ENCODE results near the gene EIF4G3.
A peak's percentile ranks its signal among the peaks of the same experiment; 100 is the strongest.
"Not testable (repeated sequence)": the region's sequence is repeated elsewhere in the genome, so short reads cannot be mapped to it uniquely, and the experiment has no call there.

The EIF4G3 gene

DNA sequence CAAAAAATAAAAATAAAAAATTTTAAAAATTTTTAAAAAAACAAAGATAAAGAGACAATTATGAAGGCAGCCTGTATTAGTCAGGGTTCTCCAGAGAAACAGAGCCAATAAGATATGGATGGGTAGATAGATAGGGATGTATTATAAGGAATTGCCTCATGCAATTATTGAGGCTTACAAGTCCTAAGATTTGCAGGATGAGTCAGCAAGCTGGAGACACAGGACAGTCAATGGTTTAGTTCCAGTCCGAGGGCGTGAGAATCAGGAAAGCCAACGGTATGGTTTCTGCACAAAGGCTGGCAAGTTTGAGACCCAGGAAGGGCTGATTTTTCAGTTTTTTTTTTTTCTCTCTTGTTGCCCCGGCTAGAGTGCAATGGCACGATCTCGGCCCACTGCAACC lies 24.1 kb upstream of the EIF4G3 start:
- TF ChIP-seq, protein P1, sequence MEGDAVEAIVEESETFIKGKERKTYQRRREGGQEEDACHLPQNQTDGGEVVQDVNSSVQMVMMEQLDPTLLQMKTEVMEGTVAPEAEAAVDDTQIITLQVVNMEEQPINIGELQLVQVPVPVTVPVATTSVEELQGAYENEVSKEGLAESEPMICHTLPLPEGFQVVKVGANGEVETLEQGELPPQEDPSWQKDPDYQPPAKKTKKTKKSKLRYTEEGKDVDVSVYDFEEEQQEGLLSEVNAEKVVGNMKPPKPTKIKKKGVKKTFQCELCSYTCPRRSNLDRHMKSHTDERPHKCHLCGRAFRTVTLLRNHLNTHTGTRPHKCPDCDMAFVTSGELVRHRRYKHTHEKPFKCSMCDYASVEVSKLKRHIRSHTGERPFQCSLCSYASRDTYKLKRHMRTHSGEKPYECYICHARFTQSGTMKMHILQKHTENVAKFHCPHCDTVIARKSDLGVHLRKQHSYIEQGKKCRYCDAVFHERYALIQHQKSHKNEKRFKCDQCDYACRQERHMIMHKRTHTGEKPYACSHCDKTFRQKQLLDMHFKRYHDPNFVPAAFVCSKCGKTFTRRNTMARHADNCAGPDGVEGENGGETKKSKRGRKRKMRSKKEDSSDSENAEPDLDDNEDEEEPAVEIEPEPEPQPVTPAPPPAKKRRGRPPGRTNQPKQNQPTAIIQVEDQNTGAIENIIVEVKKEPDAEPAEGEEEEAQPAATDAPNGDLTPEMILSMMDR (IDR thresholded peaks at IDR 0.05; ENCODE audit: low read depth, low read length), result no peak
- in situ Hi-C loops (cut with HindIII; ENCODE audit: low sequenced_read_pairs), result no loop called here
- H3K4me3 ChIP-seq (ENCODE audit: low read depth, low read length), result no peak overlapping the region
- peak; percentile 28 for DNase-seq (ENCODE audit: low read depth, low spot score)

DNA sequence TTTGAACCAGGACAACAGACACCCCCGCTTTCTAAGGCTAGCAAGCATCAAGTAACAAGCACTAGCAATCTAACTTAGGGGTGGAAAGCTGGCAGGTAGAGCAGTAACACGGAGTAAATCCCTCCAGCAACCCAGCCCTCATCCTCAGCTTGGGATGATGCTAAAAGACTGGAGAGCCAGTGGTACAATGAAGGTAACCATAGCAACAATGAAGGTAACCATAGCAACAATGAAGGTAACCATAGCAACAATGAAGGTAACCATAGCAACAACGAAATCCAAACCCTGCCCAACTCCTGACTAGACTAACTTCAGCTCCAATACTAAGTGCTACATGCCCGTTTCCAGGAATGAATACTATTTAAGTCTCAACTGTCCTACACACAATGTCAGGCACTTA lies 22.2 kb upstream of the EIF4G3 start:
- TF ChIP-seq, protein P1 (IDR thresholded peaks at IDR 0.05; ENCODE audit: low read depth, low read length), result no peak
- in situ Hi-C loops (cut with HindIII; ENCODE audit: low sequenced_read_pairs), result no loop called here
- no peak for DNase-seq (ENCODE audit: low read depth, low spot score)
- no peak overlapping the region for H3K4me3 ChIP-seq (ENCODE audit: low read depth, low read length)

DNA sequence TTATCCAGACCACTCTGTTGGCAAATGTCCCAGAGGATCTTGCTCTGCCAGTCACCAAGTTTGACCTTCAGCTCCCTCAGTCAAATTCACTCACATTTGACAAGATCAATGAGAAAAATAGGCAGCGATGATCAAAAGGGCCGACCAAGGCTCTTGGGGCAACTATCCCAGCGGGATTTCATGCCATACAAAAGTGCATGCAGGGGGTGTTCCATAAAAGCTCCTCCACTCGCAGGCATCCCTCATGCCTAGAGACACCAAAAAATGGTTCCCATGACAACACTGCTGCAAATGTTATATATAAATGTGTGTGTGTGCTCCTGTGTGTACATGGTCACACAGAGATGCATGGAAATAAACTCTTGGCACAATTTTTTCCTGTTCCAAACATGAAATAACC lies 16.2 kb upstream of the EIF4G3 start:
- TF ChIP-seq, protein P1 (IDR thresholded peaks at IDR 0.05; ENCODE audit: low read depth, low read length), result no peak
- in situ Hi-C loops (cut with HindIII; ENCODE audit: low sequenced_read_pairs), result no loop called here
- DNase-seq (ENCODE audit: low read depth, low spot score), result no peak
- no peak overlapping the region for H3K4me3 ChIP-seq (ENCODE audit: low read depth, low read length)

DNA sequence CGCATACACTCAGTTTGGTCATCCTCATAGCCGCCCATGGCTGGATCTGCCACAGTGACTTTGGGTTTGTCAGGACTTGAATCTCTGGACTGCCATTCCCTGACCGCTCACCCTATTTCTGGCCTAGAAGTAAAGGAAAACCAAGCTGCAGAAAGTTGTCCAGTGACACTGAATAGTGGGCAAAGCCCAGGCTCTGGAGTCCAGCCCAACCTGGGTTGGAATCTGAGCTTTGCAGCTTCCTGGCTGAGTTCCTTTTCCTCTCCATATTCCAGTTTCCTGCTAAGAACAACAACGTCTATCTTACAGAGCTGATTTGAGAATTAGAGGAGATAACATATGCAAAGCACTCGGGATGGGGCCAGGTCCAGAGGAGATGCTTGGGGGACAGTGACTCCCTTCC lies 15.6 kb upstream of the EIF4G3 start:
- no peak overlapping the region for H3K4me3 ChIP-seq (ENCODE audit: low read depth, low read length)
- TF ChIP-seq, protein P1 (IDR thresholded peaks at IDR 0.05; ENCODE audit: low read depth, low read length), result no peak
- in situ Hi-C loops (cut with HindIII; ENCODE audit: low sequenced_read_pairs), result no loop called here
- DNase-seq (ENCODE audit: low read depth, low spot score), result no peak

DNA sequence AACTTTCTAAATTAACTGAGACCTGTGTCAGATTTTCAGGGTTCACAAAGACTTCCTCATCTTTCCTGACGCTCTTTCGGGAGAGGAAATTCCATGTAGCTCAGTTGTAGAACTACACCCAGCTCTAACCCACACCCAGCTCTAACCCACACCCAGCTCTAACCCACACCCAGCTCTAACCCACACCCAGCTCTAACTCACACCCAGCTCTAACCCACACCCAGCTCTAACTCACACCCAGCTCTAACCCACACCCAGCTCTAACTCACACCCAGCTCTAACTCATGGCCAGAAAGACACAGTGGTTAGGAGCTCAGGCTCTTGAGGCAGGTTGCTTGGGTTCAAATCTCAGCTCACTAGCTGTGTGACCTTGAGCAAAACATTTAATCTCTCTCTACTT lies 14.1 kb upstream of the EIF4G3 start:
- H3K4me3 ChIP-seq (ENCODE audit: low read depth, low read length); in situ Hi-C loops (cut with HindIII; ENCODE audit: low sequenced_read_pairs); DNase-seq (ENCODE audit: low read depth, low spot score): not testable (repeated sequence)

DNA sequence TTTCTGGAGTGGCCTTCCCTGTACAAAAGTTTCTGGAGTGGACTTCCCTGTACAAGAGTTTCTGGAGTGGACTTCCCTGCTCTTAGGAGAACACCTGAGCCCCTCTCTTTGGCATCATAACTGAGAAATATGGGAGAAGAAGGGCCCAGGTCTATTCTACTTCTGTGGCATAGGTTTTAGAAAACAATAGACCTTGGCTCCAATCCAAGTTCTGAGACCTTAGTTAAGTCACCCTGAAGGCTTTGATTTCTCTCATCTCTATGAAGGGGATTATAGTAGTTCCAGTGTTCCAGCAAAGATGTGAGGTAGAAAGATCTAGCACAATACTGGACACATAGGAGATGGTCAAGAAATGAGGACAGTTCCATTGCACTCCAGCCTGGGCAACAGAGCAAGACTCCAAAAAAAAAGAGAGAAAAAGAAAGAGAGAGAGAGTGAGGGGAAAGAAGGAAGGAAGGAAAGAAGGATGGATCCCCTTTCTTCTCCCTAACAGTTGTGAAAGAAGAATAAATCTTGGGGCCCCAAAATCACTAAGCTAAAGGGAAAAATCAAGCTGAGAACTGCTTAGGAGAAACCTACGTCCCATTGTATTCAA lies 13.3 kb upstream of the EIF4G3 start:
- TF ChIP-seq, protein P1 (IDR thresholded peaks at IDR 0.05; ENCODE audit: low read depth, low read length), result no peak
- no peak overlapping the region for H3K4me3 ChIP-seq (ENCODE audit: low read depth, low read length)
- in situ Hi-C loops (cut with HindIII; ENCODE audit: low sequenced_read_pairs), result no loop called here
- DNase-seq (ENCODE audit: low read depth, low spot score), result no peak

DNA sequence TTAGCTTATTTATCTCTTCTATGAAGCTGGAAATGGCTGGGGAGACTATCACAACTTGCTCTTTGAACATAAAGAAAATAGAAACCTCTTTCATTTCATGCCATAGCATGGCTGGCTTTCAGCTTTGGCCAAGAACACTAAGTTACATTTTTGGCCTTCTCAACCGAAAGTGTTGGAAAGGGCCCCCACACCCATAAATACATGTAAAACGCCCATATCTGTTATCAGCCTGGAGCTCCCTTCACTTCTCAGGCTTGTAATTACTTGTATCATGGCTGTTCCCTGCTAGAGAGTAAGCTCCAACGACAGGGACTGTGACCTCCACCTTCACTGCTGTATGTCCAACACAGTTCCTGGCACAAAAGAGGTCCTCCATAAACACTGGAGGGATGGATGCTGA lies 12.7 kb upstream of the EIF4G3 start:
- in situ Hi-C loops (cut with HindIII; ENCODE audit: low sequenced_read_pairs), result no loop called here
- TF ChIP-seq, protein P1 (IDR thresholded peaks at IDR 0.05; ENCODE audit: low read depth, low read length), result no peak
- DNase-seq (ENCODE audit: low read depth, low spot score), result no peak
- H3K4me3 ChIP-seq (ENCODE audit: low read depth, low read length), result no peak overlapping the region
